DOHH2 (cell line): ENCODE results near the gene CACNA1A.

Experiments used
- H3F3A ChIP-seq: fragments of 200-600 bp; sonication (generic), shearing (Covaris generic); 2 replicates; pipeline ENCODE4 v1.6.0; 2016; ENCODE audit warnings: antibody characterized with exemption, mild to moderate bottlenecking; ENCODE audit not compliant: control insufficient read depth, insufficient read depth
- H3K27ac ChIP-seq: fragments of 200-600 bp; sonication (generic); 2 replicates; pipeline ENCODE4 v1.5.1; 2014; ENCODE audit warnings: low read depth, mild to moderate bottlenecking, low read length, moderate library complexity
- H3K27me3 ChIP-seq: fragments of 200-600 bp; sonication (generic); 2 replicates; pipeline ENCODE4 v1.6.1; 2014; ENCODE audit warnings: mild to moderate bottlenecking, low read length, mixed read lengths; ENCODE audit not compliant: control insufficient read depth
- H3K36me3 ChIP-seq: fragments of 200-600 bp; sonication (generic); 2 replicates; pipeline ENCODE4 v1.6.1; 2014; ENCODE audit warnings: mild to moderate bottlenecking, low read length, moderate library complexity, mixed read lengths; ENCODE audit not compliant: control insufficient read depth
- H3K4me1 ChIP-seq: fragments of 200-600 bp; sonication (generic); 2 replicates; pipeline ENCODE4 v1.6.1; 2014; ENCODE audit warnings: mild to moderate bottlenecking, low read length, mixed read lengths; ENCODE audit not compliant: control insufficient read depth
- H3K4me2 ChIP-seq: fragments of 200-600 bp; sonication (generic); 2 replicates; pipeline ENCODE4 v1.6.0; 2014; ENCODE audit warnings: mild to moderate bottlenecking, low read length, moderate library complexity
- H3K4me3 ChIP-seq: fragments of 200-600 bp; sonication (generic); 2 replicates; pipeline ENCODE4 v1.5.1; 2014; ENCODE audit warnings: mild to moderate bottlenecking, low read length, mixed read lengths
- H3K79me2 ChIP-seq: fragments of 200-600 bp; sonication (generic); 2 replicates; pipeline ENCODE4 v1.6.1; 2014; ENCODE audit warnings: mild to moderate bottlenecking, low read length, mixed read lengths; ENCODE audit not compliant: control insufficient read depth
- H3K9me2 ChIP-seq: fragments of 200-600 bp; sonication (generic); replicated peaks from 2 replicates; pipeline ENCODE4 v1.6.1; 2014; ENCODE audit warnings: mild to moderate bottlenecking, low read length, mixed read lengths; ENCODE audit not compliant: control insufficient read depth
- H3K9me3 ChIP-seq: fragments of 200-600 bp; sonication (generic); 2 replicates; pipeline ENCODE4 v1.6.1; 2014; ENCODE audit warnings: antibody characterized with exemption, low read length, mixed read lengths; ENCODE audit not compliant: control insufficient read depth, insufficient read depth
- H4K20me1 ChIP-seq: fragments of 200-600 bp; sonication (generic); 2 replicates; pipeline ENCODE4 v1.6.0; 2014; ENCODE audit warnings: low read depth, mild to moderate bottlenecking, antibody characterized with exemption, low read length, moderate library complexity; ENCODE audit not compliant: control insufficient read depth, insufficient read depth
- CTCF ChIP-seq: fragments of 200-600 bp; sonication (generic); IDR thresholded peaks from one replicate; pipeline ENCODE4 v1.5.1; 2014; ENCODE audit warnings: antibody characterized with exemption, mild to moderate bottlenecking, low read depth, low read length; ENCODE audit not compliant: poor library complexity, severe bottlenecking
- EZH2phosphoT487 ChIP-seq: fragments of 200-600 bp; sonication (generic); IDR thresholded peaks from 2 replicates; pipeline ENCODE4 v1.6.1; 2017; ENCODE audit warnings: borderline replicate concordance, mild to moderate bottlenecking, antibody characterized with exemption, low read length, moderate library complexity, mixed read lengths

CACNA1A gene

GRCh38 chr19:13430790-13431582 lies 75.3 kb downstream of the CACNA1A start:
- no peaks in the 10 kb centered on the region for H3K9me2 ChIP-seq
- no peak overlapping the region for H3K27ac ChIP-seq
- no peaks in the 10 kb centered on the region for H3F3A ChIP-seq
- no peaks in the 10 kb centered on the region for H3K27me3 ChIP-seq
- H3K4me3 ChIP-seq: no peak overlapping the region
- no peaks in the 10 kb centered on the region for H4K20me1 ChIP-seq
- no peaks in the 10 kb centered on the region for H3K9me3 ChIP-seq
- H3K4me2 ChIP-seq: no peak overlapping the region
- H3K4me1 ChIP-seq: no peaks in the 10 kb centered on the region
- TF ChIP-seq EZH2phosphoT487 (no peak), CTCF (peak; percentile 82)
- H3K79me2 ChIP-seq: no peaks in the 10 kb centered on the region
- H3K36me3 ChIP-seq: no peaks in the 10 kb centered on the region

- H3K27me3 ChIP-seq: no peaks in the 10 kb centered on the region
- H3K36me3 ChIP-seq: no peaks in the 10 kb centered on the region
- H4K20me1 ChIP-seq: no peaks in the 10 kb centered on the region
- no peak overlapping the region for H3K27ac ChIP-seq
- no peaks in the 10 kb centered on the region for H3K9me3 ChIP-seq
- H3K79me2 ChIP-seq: no peaks in the 10 kb centered on the region
- TF ChIP-seq EZH2phosphoT487 (no peak), CTCF (no peak)
- H3K4me3 ChIP-seq: no peak overlapping the region
- no peaks in the 10 kb centered on the region for H3K4me1 ChIP-seq
- no peaks in the 10 kb centered on the region for H3F3A ChIP-seq
- no peaks in the 10 kb centered on the region for H3K9me2 ChIP-seq
- no peak overlapping the region for H3K4me2 ChIP-seq
Measured at GRCh38 chr19:13429563-13429962, 76.7 kb downstream of the CACNA1A start.

- H3F3A ChIP-seq: no peaks in the 10 kb centered on the region
- H3K27me3 ChIP-seq: no peaks in the 10 kb centered on the region
- H3K79me2 ChIP-seq: no peaks in the 10 kb centered on the region
- TF ChIP-seq CTCF (peak; percentile 72), EZH2phosphoT487 (no peak)
- no peaks in the 10 kb centered on the region for H3K4me1 ChIP-seq
- no peak overlapping the region for H3K4me2 ChIP-seq
- no peaks in the 10 kb centered on the region for H3K9me2 ChIP-seq
- H3K36me3 ChIP-seq: no peaks in the 10 kb centered on the region
- H3K9me3 ChIP-seq: no peaks in the 10 kb centered on the region
- no peaks in the 10 kb centered on the region for H4K20me1 ChIP-seq
- H3K27ac ChIP-seq: no peak overlapping the region
- H3K4me3 ChIP-seq: no peak overlapping the region
Measured at GRCh38 chr19:13428352-13428751, 77.9 kb downstream of the CACNA1A start.
